GM21528 (cell line): ENCODE results near the gene PRSS38.
"Not testable (repeated sequence)": the region's sequence is repeated elsewhere in the genome, so short reads cannot be mapped to it uniquely, and the experiment has no call there.

ENCODE experiments used
- ATAC-seq: cut with Tn5 transposase; IDR thresholded peaks from one replicate; pipeline ENCODE4 v1.9.1; 2021; ENCODE audit warnings: mild to moderate bottlenecking, moderate library complexity; ENCODE audit not compliant: unreplicated experiment, low FRiP score

PRSS38 gene

GRCh38 chr1:227838181-227838580 is 22.7 kb downstream of the PRSS38 start:
- ATAC-seq = no peak

- no peak for ATAC-seq
Measured at GRCh38 chr1:227841096-227841495, 25.6 kb downstream of the PRSS38 start.

GRCh38 chr1:227844320-227845146 is 29.1 kb downstream of the PRSS38 start:
- no peak for ATAC-seq

- ATAC-seq = no peak
Measured at GRCh38 chr1:227845147-227845458, 29.6 kb downstream of the PRSS38 start.

- no peak for ATAC-seq
Measured at GRCh38 chr1:227845519-227845918, 30.0 kb downstream of the PRSS38 start.

- no peak for ATAC-seq
Measured at GRCh38 chr1:227846265-227846858, 30.9 kb downstream of the PRSS38 start.

GRCh38 chr1:227847046-227847445 is 31.6 kb downstream of the PRSS38 start:
- not testable (repeated sequence) for ATAC-seq

- ATAC-seq = no peak
Measured at GRCh38 chr1:227848430-227848932, 33.0 kb downstream of the PRSS38 start.

GRCh38 chr1:227849251-227849650 is 33.8 kb downstream of the PRSS38 start:
- ATAC-seq = no peak

- no peak for ATAC-seq
Measured at GRCh38 chr1:227854189-227854588, 38.7 kb downstream of the PRSS38 start.

- no peak for ATAC-seq
Measured at GRCh38 chr1:227855687-227856086, 40.2 kb downstream of the PRSS38 start.

- ATAC-seq = no peak
Measured at GRCh38 chr1:227856147-227856858, 40.8 kb downstream of the PRSS38 start.

GRCh38 chr1:227864882-227865281 is 49.4 kb downstream of the PRSS38 start:
- no peak for ATAC-seq

GRCh38 chr1:227869279-227869842 is 53.9 kb downstream of the PRSS38 start:
- no peak for ATAC-seq

- no peak for ATAC-seq
Measured at GRCh38 chr1:227869851-227870305, 54.4 kb downstream of the PRSS38 start.

GRCh38 chr1:227870366-227870765 is 54.9 kb downstream of the PRSS38 start:
- ATAC-seq = no peak

- ATAC-seq = not testable (repeated sequence)
Measured at GRCh38 chr1:227871892-227872291, 56.4 kb downstream of the PRSS38 start.

GRCh38 chr1:227877810-227878209 is 62.3 kb downstream of the PRSS38 start:
- ATAC-seq = not testable (repeated sequence)

- ATAC-seq = no peak
Measured at GRCh38 chr1:227880342-227880924, 65.0 kb downstream of the PRSS38 start.

- no peak for ATAC-seq
Measured at GRCh38 chr1:227883073-227883520, 67.6 kb downstream of the PRSS38 start.
